H9 (cell line): ENCODE results near the gene CDH4. TPM values are rescaled to one million over a fixed set of nuclear protein-coding genes. Genes with fewer than 3 reads are reported as not detected.

Experiments
- DNase-seq: peaks from one replicate; pipeline ENCODE4 v3.0.0-alpha.2; 2017
- H2AFZ ChIP-seq: one replicate; pipeline ENCODE4 v1.6.1; 2013; ENCODE audit warnings: mild to moderate bottlenecking, low read length, control low read depth, moderate library complexity
- H2AK5ac ChIP-seq: 2 replicates; pipeline ENCODE4 v1.6.1; 2013; ENCODE audit warnings: low read length, control low read depth, mixed read lengths; ENCODE audit not compliant: insufficient read length
- H2BK120ac ChIP-seq: one replicate; pipeline ENCODE4 v1.6.1; 2013; ENCODE audit warnings: low read depth, mild to moderate bottlenecking, low read length, control low read depth, inconsistent platforms; ENCODE audit not compliant: poor library complexity, severe bottlenecking
- H2BK12ac ChIP-seq: 2 replicates; pipeline ENCODE4 v1.6.1; 2013; ENCODE audit warnings: low read length, control low read depth, mixed read lengths, low read depth; ENCODE audit not compliant: insufficient read length
- H2BK15ac ChIP-seq: 2 replicates; pipeline ENCODE4 v1.6.1; 2013; ENCODE audit warnings: low read depth, low read length, control low read depth
- H2BK20ac ChIP-seq: one replicate; pipeline ENCODE4 v1.6.1; 2013; ENCODE audit warnings: low read depth, mild to moderate bottlenecking, low read length, control low read depth, inconsistent platforms; ENCODE audit not compliant: poor library complexity, severe bottlenecking
- H2BK5ac ChIP-seq: 2 replicates; pipeline ENCODE4 v1.6.1; 2013; ENCODE audit warnings: low read length, control low read depth, mixed read lengths; ENCODE audit not compliant: insufficient read length
- H3K14ac ChIP-seq: 2 replicates; pipeline ENCODE4 v1.6.1; 2013; ENCODE audit warnings: low read length, control low read depth; ENCODE audit not compliant: insufficient read depth
- H3K18ac ChIP-seq: 2 replicates; pipeline ENCODE4 v1.6.1; 2013; ENCODE audit warnings: low read depth, mild to moderate bottlenecking, mixed read lengths, low read length, control low read depth; ENCODE audit not compliant: insufficient read length
- H3K23ac ChIP-seq: 2 replicates; pipeline ENCODE4 v1.6.1; 2013; ENCODE audit warnings: low read length, control low read depth, mixed read lengths, low read depth; ENCODE audit not compliant: insufficient read length
- H3K23me2 ChIP-seq: 2 replicates; pipeline ENCODE4 v1.6.1; 2013; ENCODE audit warnings: low read depth, mild to moderate bottlenecking, mixed read lengths, low read length, control low read depth; ENCODE audit not compliant: insufficient read length, poor library complexity, severe bottlenecking
- H3K27ac ChIP-seq: 2 replicates; pipeline ENCODE4 v1.5.1; 2013; ENCODE audit warnings: low read length, control low read depth, mixed read lengths, low read depth; ENCODE audit not compliant: insufficient read length
- H3K27me3 ChIP-seq: 2 replicates; pipeline ENCODE4 v1.6.1; 2013; ENCODE audit warnings: low read length, control low read depth, inconsistent platforms; ENCODE audit not compliant: insufficient read depth
- H3K4ac ChIP-seq: 2 replicates; pipeline ENCODE4 v1.6.1; 2013; ENCODE audit warnings: low read depth, mild to moderate bottlenecking, control low read depth, inconsistent platforms, low read length, moderate library complexity
- H3K4me1 ChIP-seq: 2 replicates; pipeline ENCODE4 v1.6.1; 2013; ENCODE audit warnings: low read length, control low read depth, inconsistent platforms; ENCODE audit not compliant: insufficient read depth
- H3K4me2 ChIP-seq: 2 replicates; pipeline ENCODE4 v1.6.1; 2013; ENCODE audit warnings: low read length, control low read depth, mixed read lengths; ENCODE audit not compliant: insufficient read length, insufficient read depth
- H3K56ac ChIP-seq: 2 replicates; pipeline ENCODE4 v1.6.1; 2013; ENCODE audit warnings: low read depth, mild to moderate bottlenecking, mixed read lengths, low read length, control low read depth; ENCODE audit not compliant: insufficient read length
- H3K79me1 ChIP-seq: 2 replicates; pipeline ENCODE4 v1.6.1; 2013; ENCODE audit warnings: low read depth, mild to moderate bottlenecking, moderate library complexity, low read length, control low read depth, inconsistent platforms; ENCODE audit not compliant: insufficient read depth, poor library complexity, severe bottlenecking
- H3K79me2 ChIP-seq: 2 replicates; pipeline ENCODE4 v1.6.1; 2013; ENCODE audit warnings: low read length, control low read depth, inconsistent platforms; ENCODE audit not compliant: insufficient read depth
- H3K9ac ChIP-seq: 2 replicates; pipeline ENCODE4 v1.6.1; 2013; ENCODE audit warnings: low read length, control low read depth, mixed read lengths; ENCODE audit not compliant: insufficient read length; ENCODE audit errors: extremely low read depth
- H3K9me3 ChIP-seq: one replicate; pipeline ENCODE4 v1.6.1; 2013; ENCODE audit warnings: low read depth, low read length, inconsistent platforms; ENCODE audit not compliant: control insufficient read depth
- H3T11ph ChIP-seq: one replicate; pipeline ENCODE4 v1.6.1; 2013; ENCODE audit warnings: mild to moderate bottlenecking, low read length, control low read depth, inconsistent platforms
- H4K20me1 ChIP-seq: one replicate; pipeline ENCODE4 v1.6.1; 2013; ENCODE audit not compliant: control insufficient read depth, insufficient read length, insufficient read depth
- H4K5ac ChIP-seq: 2 replicates; pipeline ENCODE4 v1.6.1; 2013; ENCODE audit warnings: low read depth, mild to moderate bottlenecking, mixed read lengths, low read length, control low read depth; ENCODE audit not compliant: insufficient read length
- H4K8ac ChIP-seq: replicated peaks from 2 replicates; pipeline ENCODE4 v1.6.1; 2013; ENCODE audit warnings: low read length, control low read depth, mixed read lengths, low read depth; ENCODE audit not compliant: insufficient read length
- H4K91ac ChIP-seq: 2 replicates; pipeline ENCODE4 v1.6.1; 2013; ENCODE audit warnings: low read depth, mild to moderate bottlenecking, moderate library complexity, mixed read lengths, low read length, control low read depth; ENCODE audit not compliant: insufficient read length
- H3K27ac Mint-ChIP-seq, 3 experiments: 2 replicates in 2 of 3; 3 replicates in 1 of 3; pipeline ENCODE4 v1.8.0; 2020 to 2021; ENCODE audit warnings: mixed read lengths in 3 of 3, mild to moderate bottlenecking in 1 of 3, moderate library complexity in 1 of 3
- H3K27me3 Mint-ChIP-seq: 2 replicates; pipeline ENCODE4 v1.8.0; 2021; ENCODE audit warnings: low read depth, mild to moderate bottlenecking, moderate library complexity, mixed read lengths
- H3K36me3 Mint-ChIP-seq, 3 experiments: 2 replicates in 2 of 3; 3 replicates in 1 of 3; pipeline ENCODE4 v1.8.0; 2020 to 2021; ENCODE audit warnings: low read depth in 3 of 3, mixed read lengths in 3 of 3; ENCODE audit not compliant: insufficient read depth in 1 of 3
- H3K4me1 Mint-ChIP-seq, 2 experiments: 2 replicates each; pipeline ENCODE4 v1.8.0; 2020; ENCODE audit warnings: mixed read lengths in 2 of 2
- H3K4me3 Mint-ChIP-seq, 2 experiments: 2 replicates in 1 of 2; 3 replicates in 1 of 2; pipeline ENCODE4 v1.8.0; 2020 to 2021; ENCODE audit warnings: mild to moderate bottlenecking in 2 of 2, mixed read lengths in 2 of 2, moderate library complexity in 1 of 2
- H3K9me3 Mint-ChIP-seq, 2 experiments: 2 replicates in 1 of 2; 3 replicates in 1 of 2; pipeline ENCODE4 v1.8.0; 2020; ENCODE audit warnings: mild to moderate bottlenecking in 2 of 2, mixed read lengths in 2 of 2, moderate library complexity in 1 of 2
- CTCF ChIP-seq: fragments of 200-600 bp; sonication (generic); conservative IDR thresholded peaks from 3 replicates; pipeline ENCODE4 v1.8.0; 2021; ENCODE audit warnings: antibody characterized with exemption, mild to moderate bottlenecking
- WGBS: extraction: QIAGEN DNeasy Blood & Tissue Kit; methylation state at CpG from one replicate; pipeline ENCODE4 v1.1.7; 2013; ENCODE audit warnings: missing lambda C conversion rate, low lambda C conversion rate, mixed read lengths; ENCODE audit not compliant: insufficient read length; ENCODE audit errors: extremely low coverage; 5-methylcytosine and 5-hydroxymethylcytosine counted together
- total RNA-seq: library from RNA; stranded (reverse); gene quantifications from 2 replicates; pipeline ENCODE4 v1.2.1, GENCODE V29; 2021

The CDH4 gene
- total RNA-seq, 1 experiment from 2014 or later = 3.0 TPM

- Histone ChIP-seq H3K4ac (no peak overlapping the region), H3K23ac (no peak overlapping the region), H4K91ac (no peak overlapping the region), H2BK12ac (no peak overlapping the region), H2BK5ac (no peak overlapping the region), H3T11ph (no peak overlapping the region), H4K8ac (no peak overlapping the region), H4K20me1 (no peaks in the 10 kb centered on the region), H3K4me1 (no peaks in the 10 kb centered on the region), H2AFZ (no peak overlapping the region), H3K9me3 (no peaks in the 10 kb centered on the region), H3K27ac (no peak overlapping the region), H2BK120ac (no peak overlapping the region), H2BK15ac (no peak overlapping the region), H3K27me3 (peaks cover 2% of the 10 kb centered on the region; the same call in 1 of the 2 replicates), H3K56ac (no peak overlapping the region), H3K4me2 (no peak overlapping the region), H2AK5ac (no peak overlapping the region), H3K18ac (no peak overlapping the region), H3K14ac (no peak overlapping the region), H2BK20ac (no peak overlapping the region), H3K9ac (no peak overlapping the region), H4K5ac (no peak overlapping the region), H3K79me1 (no peaks in the 10 kb centered on the region), H3K23me2 (no peaks in the 10 kb centered on the region), H3K79me2 (no peaks in the 10 kb centered on the region)
- Mint-ChIP-seq H3K4me3 (no peak overlapping the region), H3K9me3 (peaks cover 6 to 8% of the 10 kb centered on the region in 2 experiments), H3K4me1 (no peaks in the 10 kb centered on the region), H3K27ac (no peak overlapping the region), H3K27me3 (peaks cover 68% of the 10 kb centered on the region), H3K36me3 (peaks cover 0 to 10% (median 6%) of the 10 kb centered on the region in 3 experiments; a peak in 5 of 7 replicates)
- TF ChIP-seq CTCF = no peak
- no CpG with 5 or more reads among the region's 12 CpGs for WGBS
- DNase-seq = no peak
Measured at GRCh38 chr20:61546641-61547040, 294.6 kb downstream of the CDH4 start.
